Tibial nerve (tissue), 4 donors: ENCODE results near the gene P4HA1. TPM values are rescaled to one million over a fixed set of nuclear protein-coding genes. Genes with fewer than 3 reads are reported as not detected.

ENCODE experiments used
- DNase-seq, 2 donors: peaks; one replicate each; pipeline ENCODE4 v3.0.0-alpha.2; 2019; ENCODE audit warnings: low spot score in 2 of 2
- H3K27ac ChIP-seq, 4 donors: fragments of 200-600 bp; sonication (generic) in 3 of 4; one replicate each; pipeline ENCODE4 v1.5.1; 2017 to 2019; ENCODE audit warnings: mild to moderate bottlenecking in 1 of 4
- H3K27me3 ChIP-seq, 2 donors: fragments of 200-600 bp; sonication (generic) in 1 of 2; one replicate each; pipeline versions ENCODE4 v1.5.1 to v1.6.0; 2017 to 2019
- H3K36me3 ChIP-seq, 3 donors: fragments of 200-600 bp; sonication (generic); one replicate each; pipeline ENCODE4 v1.5.1; 2018 to 2019
- H3K4me1 ChIP-seq, 4 donors: fragments of 200-600 bp; sonication (generic) in 3 of 4; one replicate each; pipeline ENCODE4 v1.5.1; 2017 to 2019
- H3K4me3 ChIP-seq, 4 donors: fragments of 200-600 bp; sonication (generic) in 3 of 4; one replicate each; pipeline ENCODE4 v1.5.1; 2017 to 2019; ENCODE audit warnings: mild to moderate bottlenecking in 1 of 4, moderate library complexity in 1 of 4
- H3K9me3 ChIP-seq, 4 donors: fragments of 200-600 bp; sonication (generic) in 3 of 4; one replicate each; pipeline ENCODE4 v1.5.1; 2017 to 2019
- EP300 ChIP-seq, 2 donors: sonication (generic); formaldehyde crosslinking; IDR thresholded peaks; one replicate each; pipeline ENCODE4 v1.6.1; 2017; ENCODE audit warnings: antibody characterized with exemption in 2 of 2, mild to moderate bottlenecking in 1 of 2
- POLR2A ChIP-seq, 2 donors: fragments of 450-650 bp; IDR thresholded peaks; one replicate each; pipeline ENCODE4 v1.6.1; 2017; ENCODE audit warnings: antibody characterized with exemption in 2 of 2, mild to moderate bottlenecking in 2 of 2, moderate library complexity in 2 of 2
- WGBS, 2 donors: methylation state at CpG; one replicate each; pipeline ENCODE4 v1.1.5; 2018; 5-methylcytosine and 5-hydroxymethylcytosine counted together
- total RNA-seq, 4 donors: library from RNA; depleted of rRNA; stranded (reverse); fragments of >200 nt; gene quantifications; one replicate each; pipeline ENCODE4 v1.1.0, GENCODE V29; 2016
- TF ChIP-seq, protein P1 (sequence below), 5 experiments: fragments of 200-600 bp in 3 of 5; fragments of 450-650 bp in 2 of 5; sonication (generic) in 3 of 5; IDR thresholded peaks; one replicate each; pipeline ENCODE4 v1.5.1; 2016 to 2019; ENCODE audit warnings: antibody characterized with exemption in 5 of 5, mild to moderate bottlenecking in 3 of 5, moderate library complexity in 2 of 5

P4HA1 gene
- total RNA-seq, 4 donors from 2014 or later = 24.9 to 40.0 (median 30.1) TPM

DNA sequence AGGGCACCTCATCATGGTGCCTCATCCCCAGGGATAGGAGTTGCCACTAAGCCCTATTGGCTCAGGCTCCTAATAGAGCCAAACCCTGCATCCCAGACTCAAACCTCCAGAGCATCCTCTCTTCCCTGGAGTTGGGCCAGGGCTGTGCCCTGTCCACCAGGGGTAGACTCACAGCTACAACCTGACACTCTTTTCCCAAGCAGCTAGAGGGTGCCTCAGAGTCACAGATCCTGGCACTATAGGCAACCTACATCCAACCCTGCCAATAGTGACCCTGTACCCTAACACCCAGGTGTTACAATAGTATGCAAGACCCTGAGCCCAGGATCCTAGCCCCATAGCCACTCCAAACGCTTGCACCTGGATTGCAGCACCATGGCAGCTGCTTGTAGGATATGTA is 78.0 kb downstream of the P4HA1 start:
- Histone ChIP-seq H3K9me3 (peaks cover 0 to 6% (median 0%) of the 10 kb centered on the region in 4 donors), H3K27ac (no peak overlapping the region), H3K27me3 (no peaks in the 10 kb centered on the region), H3K36me3 (peaks cover 0 to 59% (median 6%) of the 10 kb centered on the region in 3 donors), H3K4me3 (no peak overlapping the region), H3K4me1 (peaks cover 0 to 15% (median 0%) of the 10 kb centered on the region in 4 donors)
- TF ChIP-seq EP300 (IDR thresholded peaks at IDR 0.05) (no peak), POLR2A (IDR thresholded peaks at IDR 0.05) (no peak)
- TF ChIP-seq, protein P1, sequence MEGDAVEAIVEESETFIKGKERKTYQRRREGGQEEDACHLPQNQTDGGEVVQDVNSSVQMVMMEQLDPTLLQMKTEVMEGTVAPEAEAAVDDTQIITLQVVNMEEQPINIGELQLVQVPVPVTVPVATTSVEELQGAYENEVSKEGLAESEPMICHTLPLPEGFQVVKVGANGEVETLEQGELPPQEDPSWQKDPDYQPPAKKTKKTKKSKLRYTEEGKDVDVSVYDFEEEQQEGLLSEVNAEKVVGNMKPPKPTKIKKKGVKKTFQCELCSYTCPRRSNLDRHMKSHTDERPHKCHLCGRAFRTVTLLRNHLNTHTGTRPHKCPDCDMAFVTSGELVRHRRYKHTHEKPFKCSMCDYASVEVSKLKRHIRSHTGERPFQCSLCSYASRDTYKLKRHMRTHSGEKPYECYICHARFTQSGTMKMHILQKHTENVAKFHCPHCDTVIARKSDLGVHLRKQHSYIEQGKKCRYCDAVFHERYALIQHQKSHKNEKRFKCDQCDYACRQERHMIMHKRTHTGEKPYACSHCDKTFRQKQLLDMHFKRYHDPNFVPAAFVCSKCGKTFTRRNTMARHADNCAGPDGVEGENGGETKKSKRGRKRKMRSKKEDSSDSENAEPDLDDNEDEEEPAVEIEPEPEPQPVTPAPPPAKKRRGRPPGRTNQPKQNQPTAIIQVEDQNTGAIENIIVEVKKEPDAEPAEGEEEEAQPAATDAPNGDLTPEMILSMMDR (IDR thresholded peaks at IDR 0.05) = no peak
- WGBS, 2 donors = 100% methylated on average over 1 of the region's 1 CpG
- DNase-seq = no peak

DNA sequence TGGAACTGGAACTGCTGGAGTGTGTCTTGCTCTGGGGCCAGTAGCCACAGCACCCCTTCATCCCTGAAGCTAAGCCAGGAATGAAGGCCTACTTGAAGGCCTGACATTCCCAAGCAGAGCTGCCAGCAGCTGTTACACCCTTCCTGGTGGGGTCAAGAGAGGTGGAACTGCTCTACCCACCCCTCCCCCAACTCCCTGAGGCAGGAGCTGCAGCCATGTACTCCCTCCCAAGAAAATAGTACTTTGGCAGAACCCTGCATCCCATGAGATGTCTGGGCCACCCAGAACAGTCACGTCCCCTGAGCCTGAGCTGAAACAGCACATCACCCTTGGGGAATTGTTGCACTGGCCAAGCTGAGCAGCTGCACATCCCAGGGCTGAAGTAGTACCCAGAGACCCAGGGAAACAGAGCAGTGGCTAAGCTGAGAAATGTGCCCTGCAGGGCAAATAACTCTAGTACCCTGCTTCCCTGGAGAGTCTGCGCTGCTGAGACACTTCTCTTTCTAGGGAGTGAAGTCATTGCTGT is 78.6 kb downstream of the P4HA1 start:
- H3K4me1 ChIP-seq = peaks cover 0 to 15% (median 0%) of the 10 kb centered on the region in 4 donors
- H3K36me3 ChIP-seq = peaks cover 0 to 56% (median 6%) of the 10 kb centered on the region in 3 donors
- peaks cover 0 to 3% (median 0%) of the 10 kb centered on the region in 4 donors for H3K9me3 ChIP-seq
- no peak overlapping the region for H3K27ac ChIP-seq
- no peak for DNase-seq
- TF ChIP-seq POLR2A (IDR thresholded peaks at IDR 0.05) = no peak
- TF ChIP-seq EP300 (IDR thresholded peaks at IDR 0.05) = no peak
- TF ChIP-seq, protein P1 (IDR thresholded peaks at IDR 0.05) = no peak
- no peaks in the 10 kb centered on the region for H3K27me3 ChIP-seq
- no peak overlapping the region for H3K4me3 ChIP-seq
- 74% methylated on average over 2 of the region's 2 CpGs; no CpG with 5 or more reads in 1 of the 2 donors for WGBS, 2 donors

DNA sequence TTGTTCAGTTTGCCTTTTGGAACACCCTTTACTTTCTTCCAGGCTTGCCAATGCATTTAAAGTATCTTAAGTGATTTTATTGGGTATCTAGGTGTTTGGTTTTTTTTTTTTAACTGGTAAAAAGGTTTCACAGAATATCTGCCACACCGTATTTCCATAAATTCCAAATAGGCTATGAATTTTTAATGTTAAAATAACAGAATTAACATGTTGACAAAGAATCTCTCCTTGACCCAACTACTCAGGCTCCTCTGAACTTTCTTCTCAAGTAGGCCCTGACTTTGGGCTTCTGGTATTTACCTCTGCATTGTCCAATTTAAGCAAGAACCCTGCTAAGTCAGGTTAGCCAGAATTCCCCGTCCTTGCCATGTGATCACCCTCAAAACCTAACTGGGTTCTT is 80.9 kb downstream of the P4HA1 start:
- peaks cover 0 to 47% (median 6%) of the 10 kb centered on the region in 3 donors for H3K36me3 ChIP-seq
- H3K4me1 ChIP-seq = peaks cover 0 to 15% (median 0%) of the 10 kb centered on the region in 4 donors
- TF ChIP-seq POLR2A (IDR thresholded peaks at IDR 0.05) (no peak), EP300 (IDR thresholded peaks at IDR 0.05) (no peak)
- TF ChIP-seq, protein P1 (IDR thresholded peaks at IDR 0.05) = no peak
- no peak for DNase-seq
- 97 to 100% methylated on average over 2 of the region's 2 CpGs for WGBS, 2 donors
- no peak overlapping the region for H3K27ac ChIP-seq
- H3K9me3 ChIP-seq = no peaks in the 10 kb centered on the region
- no peaks in the 10 kb centered on the region for H3K27me3 ChIP-seq
- H3K4me3 ChIP-seq = no peak overlapping the region

DNA sequence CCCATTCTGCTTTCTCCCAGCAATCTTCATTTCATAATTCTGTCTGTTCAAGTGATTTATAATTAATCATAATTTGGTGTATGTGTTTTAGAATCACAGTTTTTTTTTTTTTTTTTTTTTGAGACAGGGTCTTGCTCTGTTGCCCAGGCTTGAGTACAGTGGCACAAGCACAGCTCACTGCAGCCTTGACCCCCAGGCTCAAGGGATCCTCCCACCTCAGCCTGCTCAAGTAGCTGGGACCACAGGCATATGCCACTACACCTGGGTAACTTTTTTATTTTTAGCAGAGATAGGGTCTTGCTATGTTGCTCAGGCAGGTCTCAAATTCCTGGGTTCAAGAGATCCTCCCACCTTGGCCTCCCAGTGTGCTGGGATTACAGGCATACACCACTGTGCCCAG is 92.8 kb downstream of the P4HA1 start:
- no peak for TF ChIP-seq EP300 (IDR thresholded peaks at IDR 0.05)
- TF ChIP-seq, protein P1 (IDR thresholded peaks at IDR 0.05) = no peak
- Histone ChIP-seq H3K27me3 (no peaks in the 10 kb centered on the region), H3K4me1 (no peaks in the 10 kb centered on the region), H3K27ac (no peak overlapping the region), H3K4me3 (no peak overlapping the region), H3K36me3 (peaks cover 0 to 56% (median 2%) of the 10 kb centered on the region in 3 donors), H3K9me3 (no peaks in the 10 kb centered on the region)
- no peak for DNase-seq

DNA sequence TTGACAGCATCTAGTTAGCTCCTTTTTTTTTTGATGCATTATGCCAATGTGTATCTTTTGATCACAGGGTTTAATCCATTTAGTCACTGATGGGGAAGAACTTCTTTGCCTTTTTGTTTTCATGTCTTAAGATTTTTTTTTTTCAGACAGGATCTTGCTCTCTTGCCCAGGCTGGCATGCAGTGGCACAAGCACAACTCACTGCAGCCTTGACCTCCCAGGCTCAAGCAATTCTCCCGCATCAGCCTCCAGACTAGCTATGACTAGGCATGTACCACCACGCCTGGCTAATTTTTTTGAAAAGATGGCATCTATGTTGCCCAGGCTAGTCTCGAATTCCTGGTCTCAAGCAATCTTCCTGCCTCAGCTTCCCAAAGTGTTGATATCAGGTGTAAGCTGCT is 95.7 kb downstream of the P4HA1 start:
- Histone ChIP-seq H3K4me3 (no peak overlapping the region), H3K36me3 (peaks cover 0 to 29% (median 0%) of the 10 kb centered on the region in 3 donors), H3K4me1 (no peaks in the 10 kb centered on the region), H3K27me3 (no peaks in the 10 kb centered on the region), H3K27ac (no peak overlapping the region), H3K9me3 (peaks cover 0 to 15% (median 0%) of the 10 kb centered on the region in 4 donors)
- WGBS, 2 donors = 92 to 99% methylated on average over 3 of the region's 3 CpGs
- no peak for DNase-seq
- TF ChIP-seq POLR2A (IDR thresholded peaks at IDR 0.05) (no peak), EP300 (IDR thresholded peaks at IDR 0.05) (no peak)
- TF ChIP-seq, protein P1 (IDR thresholded peaks at IDR 0.05) = no peak
